PFSK-1 (cell line): Measurements from ENCODE around the gene TMEM132A.

Experiments used
- FOXP2 ChIP-seq: optimal IDR thresholded peaks from 2 replicates; pipeline ENCODE3; 2011; ENCODE audit warnings: borderline replicate concordance, control low read depth, inconsistent platforms; ENCODE audit not compliant: insufficient read depth; ENCODE audit errors: extremely low read length, extremely low read depth
- POLR2AphosphoS5 ChIP-seq: IDR thresholded peaks from 2 replicates; pipeline ENCODE4 v1.6.1; 2012; ENCODE audit warnings: low read depth, mild to moderate bottlenecking, control low read depth, low read length, moderate library complexity
- REST ChIP-seq, 2 experiments: IDR thresholded peaks; 2 replicates each; pipeline versions ENCODE4 v1.6.1 to v1.8.0; 2011 to 2012; ENCODE audit warnings: low read depth in 2 of 2, low read length in 2 of 2, control low read depth in 1 of 2, inconsistent platforms in 1 of 2, mild to moderate bottlenecking in 1 of 2, moderate library complexity in 1 of 2; ENCODE audit not compliant: insufficient read depth in 1 of 2
- SIN3A ChIP-seq: IDR thresholded peaks from 2 replicates; pipeline ENCODE4 v1.6.1; 2012; ENCODE audit warnings: mild to moderate bottlenecking, low read length, moderate library complexity, borderline replicate concordance; ENCODE audit not compliant: insufficient read depth
- TAF1 ChIP-seq: IDR thresholded peaks from 2 replicates; pipeline ENCODE4 v1.6.1; 2012; ENCODE audit warnings: low read length, control low read depth, borderline replicate concordance; ENCODE audit not compliant: insufficient read depth

TMEM132A gene

GRCh38 chr11:60959431-60959830 lies 35.2 kb downstream of the TMEM132A start:
- TF ChIP-seq FOXP2: no peak
- TF ChIP-seq TAF1: no peak
- TF ChIP-seq REST (IDR thresholded peaks at IDR 0.05; ENCODE audit: insufficient read depth in 1 of 2, low read depth in 2 of 2, low read length in 2 of 2): no peak
- TF ChIP-seq SIN3A: no peak
- TF ChIP-seq POLR2AphosphoS5: no peak

- TF ChIP-seq POLR2AphosphoS5 (no peak), FOXP2 (no peak)
Measured at GRCh38 chr11:60960405-60960804, 36.1 kb downstream of the TMEM132A start.

DNA sequence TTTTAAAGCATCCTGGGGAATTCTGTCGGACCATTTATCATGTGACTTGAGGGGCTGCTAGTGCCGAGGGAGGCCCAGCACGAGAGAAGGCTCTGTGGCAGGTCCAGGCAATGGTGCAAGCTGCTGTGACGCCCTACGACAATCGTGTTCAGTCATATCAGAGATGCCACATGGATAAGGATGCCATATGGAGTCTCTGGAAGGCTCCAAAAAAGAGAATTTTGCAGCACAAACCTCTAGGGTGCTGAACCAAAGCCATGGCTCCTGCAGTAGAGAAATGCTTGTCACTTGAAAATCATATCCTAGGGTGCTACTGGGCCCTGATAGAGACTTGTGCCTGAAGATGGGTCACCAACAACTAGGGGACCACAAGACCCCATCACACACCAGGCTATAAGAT lies 40.5 kb downstream of the TMEM132A start:
- TF ChIP-seq TAF1: no peak
- TF ChIP-seq SIN3A: no peak

DNA sequence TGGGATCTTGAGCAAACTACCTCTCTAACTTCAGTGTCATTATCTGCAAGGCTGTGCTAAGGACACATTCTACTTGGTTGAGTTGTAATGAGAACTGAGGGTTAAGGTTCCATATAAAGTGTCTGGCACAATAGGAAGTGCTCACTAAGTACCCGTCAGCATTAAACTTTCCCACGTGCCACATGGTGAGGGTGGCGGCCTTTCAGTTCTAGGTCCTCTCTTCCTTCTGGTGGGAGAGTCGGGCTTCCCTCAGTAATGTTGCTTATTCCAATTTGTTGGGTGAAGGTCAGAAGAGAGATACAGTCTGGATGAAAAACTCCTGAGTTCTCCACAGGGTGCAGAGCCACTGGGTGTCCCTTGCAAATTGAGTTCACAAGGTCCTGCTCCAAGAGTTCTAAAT lies 42.6 kb downstream of the TMEM132A start:
- TF ChIP-seq FOXP2: no peak
- TF ChIP-seq REST (IDR thresholded peaks at IDR 0.05; ENCODE audit: insufficient read depth in 1 of 2, low read depth in 2 of 2, low read length in 2 of 2): no peak
- TF ChIP-seq POLR2AphosphoS5: no peak
- no peak for TF ChIP-seq TAF1
- no peak for TF ChIP-seq SIN3A

GRCh38 chr11:60968223-60968622 lies 44.0 kb downstream of the TMEM132A start:
- TF ChIP-seq SIN3A (no peak), REST (IDR thresholded peaks at IDR 0.05; ENCODE audit: insufficient read depth in 1 of 2, low read depth in 2 of 2, low read length in 2 of 2) (no peak), FOXP2 (no peak), POLR2AphosphoS5 (no peak), TAF1 (no peak)

- TF ChIP-seq TAF1: no peak
- no peak for TF ChIP-seq REST (IDR thresholded peaks at IDR 0.05; ENCODE audit: insufficient read depth in 1 of 2, low read depth in 2 of 2, low read length in 2 of 2)
- no peak for TF ChIP-seq POLR2AphosphoS5
- no peak for TF ChIP-seq FOXP2
- TF ChIP-seq SIN3A: no peak
Measured at GRCh38 chr11:60970369-60970774, 46.1 kb downstream of the TMEM132A start.
